ENCODE measurements around the gene WNT7B. TPM values are rescaled to one million over a fixed set of nuclear protein-coding genes. Genes with fewer than 3 reads are reported as not detected.

WNT7B gene
- total and polyA plus RNA-seq, 10 of the 15 experiments (the other 5 are each of a cell fraction or from before 2014, with no cell fraction given) = 0.12 TPM; not detected in 9

- TF ChIP-seq HSF1 (IDR thresholded peaks at IDR 0.05; ENCODE audit: low read depth, low read length) (no peak), HDAC6 (IDR thresholded peaks at IDR 0.05; ENCODE audit: unreplicated experiment) (no peak)
Measured at GRCh38 chr22:45930324-45930723, 46.6 kb downstream of the WNT7B start (continued).

- no peaks in the 10 kb centered on the region for H4K20me1 ChIP-seq (ENCODE audit: control insufficient read depth, insufficient read depth)
- no peaks in the 10 kb centered on the region for H3K36me3 ChIP-seq (ENCODE audit: control insufficient read depth in 2 of 2, insufficient read depth in 2 of 2, low read length in 1 of 2)
- WGBS (ENCODE audit: insufficient coverage, insufficient replicate concordance, low lambda C conversion rate, missing lambda C conversion rate) = 33% methylated on average over 4 of the region's 4 CpGs
- H3K4me3 ChIP-seq = no peak overlapping the region
- H3K4me1 ChIP-seq (ENCODE audit: control insufficient read depth, insufficient read depth, low read length) = no peaks in the 10 kb centered on the region
- intact Hi-C loops (cut with micrococcal nuclease; ENCODE audit: unreplicated experiment) (no loop called here), in situ Hi-C loops (cut with MboI) (no loop called here)
- BruUV-seq (replicated peaks) = no TSS peak
- no peak overlapping the region for H3K4me2 ChIP-seq (ENCODE audit: control insufficient read depth, insufficient read depth)
- H3K9ac ChIP-seq (ENCODE audit: control insufficient read depth, insufficient read depth, low read length) = no peak overlapping the region
- no peak for TF ChIP-seq IRF3 (IDR thresholded peaks at IDR 0.05)
- no peak for TF ChIP-seq IRF5 (IDR thresholded peaks at IDR 0.05; ENCODE audit: borderline replicate concordance)
- no peak for TF ChIP-seq TARDBP (IDR thresholded peaks at IDR 0.05; ENCODE audit: borderline replicate concordance)
- no peak for TF ChIP-seq RB1 (IDR thresholded peaks at IDR 0.05; ENCODE audit: borderline replicate concordance)
- no peak for TF ChIP-seq WRNIP1 (IDR thresholded peaks at IDR 0.05; ENCODE audit: borderline replicate concordance, low read depth, low read length)
- TF ChIP-seq IKZF2 (IDR thresholded peaks at IDR 0.05) = no peak
- TF ChIP-seq JUNB (IDR thresholded peaks at IDR 0.05) = no peak
- H3K27ac ChIP-seq (ENCODE audit: control insufficient read depth, insufficient read depth) = no peak overlapping the region
- H3K79me2 ChIP-seq (ENCODE audit: control insufficient read depth, insufficient read depth, low read length) = no peaks in the 10 kb centered on the region
- ATAC-seq (no peak), FAIRE-seq (no peak), DNase-seq (ENCODE audit: low read depth, low spot score) (no peak)
- H3K27me3 ChIP-seq (replicated peaks in 1 of 2; ENCODE audit: control insufficient read depth in 2 of 2, insufficient read depth in 2 of 2, low read length in 1 of 2) = no peaks in the 10 kb centered on the region
- no peak overlapping the region for H2AFZ ChIP-seq (ENCODE audit: control insufficient read depth, low read depth, low read length)
- SMC1A ChIA-PET (ENCODE audit: uncharacterized antibody, unreplicated experiment) = no interaction called here
- no peaks in the 10 kb centered on the region for H3K9me3 ChIP-seq (replicated peaks; ENCODE audit: control insufficient read depth, insufficient read depth, low read length)
- POLR2A ChIA-PET = no interaction called here
- CTCF ChIA-PET = interaction anchor here (1.2 kb wide), 1 partner anchor 67 kb away, joined by 3 read pairs; no protein-coding TSS in a partner anchor
- RAD21 ChIA-PET (ENCODE audit: unreplicated experiment) = no interaction called here
Measured at GRCh38 chr22:45929649-45930048, 47.3 kb downstream of the WNT7B start.
